T-helper 17 cell (primary cell): ENCODE results near the gene TMPRSS2. TPM values are rescaled to one million over a fixed set of nuclear protein-coding genes. Genes with fewer than 3 reads are reported as not detected.
A peak's percentile ranks its signal among the peaks of the same experiment; 100 is the strongest.
"Not testable (repeated sequence)": the region's sequence is repeated elsewhere in the genome, so short reads cannot be mapped to it uniquely, and the experiment has no call there.

Experiments used
- ATAC-seq: fragments of 150-1000 bp; cut with Tn5 transposase; 2 replicates; pipeline ENCODE4 v1.10.0; 2021; ENCODE audit warnings: mild to moderate bottlenecking, moderate library complexity
- DNase-seq, 3 donors: peaks; one replicate each; pipeline versions ENCODE4 v3.0.0 to v3.0.0-alpha.2; 2020 to 2021
- H3K9me3 ChIP-seq: one replicate; pipeline ENCODE4 v1.7.0; 2013; ENCODE audit warnings: low read length, mild to moderate bottlenecking; ENCODE audit not compliant: control insufficient read depth, poor library complexity, severe bottlenecking
- H3K27ac Mint-ChIP-seq: one replicate; pipeline ENCODE4 v1.8.0; 2022; ENCODE audit warnings: mild to moderate bottlenecking, moderate library complexity, mixed read lengths
- H3K27me3 Mint-ChIP-seq: one replicate; pipeline ENCODE4 v1.8.0; 2022; ENCODE audit warnings: mixed read lengths
- H3K36me3 Mint-ChIP-seq: one replicate; pipeline ENCODE4 v1.8.0; 2022; ENCODE audit warnings: low read depth, mixed read lengths
- H3K4me1 Mint-ChIP-seq: one replicate; pipeline ENCODE4 v1.8.0; 2022; ENCODE audit warnings: mild to moderate bottlenecking, mixed read lengths
- H3K4me3 Mint-ChIP-seq: one replicate; pipeline ENCODE4 v1.8.0; 2022; ENCODE audit warnings: mild to moderate bottlenecking, moderate library complexity, mixed read lengths
- total RNA-seq, 4 donors: library from RNA in 2 of 4; stranded (reverse) in 2 of 4; gene quantifications; one replicate each; pipeline ENCODE4 v1.2.3 and lab custom pipeline; 2022 to 2026

The TMPRSS2 gene
- total RNA-seq, 2 donors from 2014 or later: not detected

GRCh38 chr21:41419921-41420862 is 87.8 kb downstream of the TMPRSS2 start:
- DNase-seq: peak in 2 of 3 donors; percentile 32 to 53
- Mint-ChIP-seq H3K4me1 (peaks cover 23% of the 10 kb centered on the region), H3K36me3 (no peaks in the 10 kb centered on the region), H3K27me3 (no peaks in the 10 kb centered on the region), H3K27ac (peak overlapping the region; percentile 95), H3K4me3 (peak overlapping the region; percentile 92)
- H3K9me3 ChIP-seq: no peaks in the 10 kb centered on the region
- ATAC-seq: peak; percentile 84

- Mint-ChIP-seq H3K36me3 (no peaks in the 10 kb centered on the region), H3K27me3 (no peaks in the 10 kb centered on the region), H3K4me3 (peak overlapping the region; percentile 92), H3K27ac (peak overlapping the region; percentile 95), H3K4me1 (peaks cover 20% of the 10 kb centered on the region)
- H3K9me3 ChIP-seq: no peaks in the 10 kb centered on the region
- DNase-seq (no peak), ATAC-seq (no peak)
Observed at GRCh38 chr21:41418956-41419680, 88.8 kb downstream of the TMPRSS2 start.

GRCh38 chr21:41418393-41418792 is 89.6 kb downstream of the TMPRSS2 start:
- H3K4me3 Mint-ChIP-seq: no peak overlapping the region

GRCh38 chr21:41417505-41417904 is 90.5 kb downstream of the TMPRSS2 start:
- DNase-seq, ATAC-seq, H3K4me3 Mint-ChIP-seq, H3K9me3 ChIP-seq, H3K36me3 Mint-ChIP-seq, H3K27me3 Mint-ChIP-seq: not testable (repeated sequence)
- H3K27ac Mint-ChIP-seq: peak overlapping the region; percentile 1
- H3K4me1 Mint-ChIP-seq: peaks cover 11% of the 10 kb centered on the region

More at GRCh38 chr21:41418393-41418792, 89.6 kb downstream of the TMPRSS2 start:
- ATAC-seq (no peak), DNase-seq (no peak)
- Mint-ChIP-seq H3K27me3 (no peaks in the 10 kb centered on the region), H3K27ac (peak overlapping the region; percentile 95), H3K36me3 (no peaks in the 10 kb centered on the region), H3K4me1 (peaks cover 17% of the 10 kb centered on the region)
- no peaks in the 10 kb centered on the region for H3K9me3 ChIP-seq

Other genes starting within 250 kb of the TMPRSS2 start
- not detected for gene FAM3B, start 191.4 kb downstream of the TMPRSS2 start, total RNA-seq
- 10 to 100 TPM; 86.4 to 97.2 TPM for gene MX2, start 146.1 kb downstream of the TMPRSS2 start, total RNA-seq
- 10 to 100 TPM; 58.6 to 75.9 TPM for gene MX1, start 81.9 kb downstream of the TMPRSS2 start, total RNA-seq